Naive thymus-derived CD4-positive, alpha-beta T cell (primary cell): Measurements from ENCODE around the gene CLRN3. TPM values are rescaled to one million over a fixed set of nuclear protein-coding genes. Genes with fewer than 3 reads are reported as not detected.

Source experiments
- ATAC-seq: fragments of 150-1000 bp; cut with Tn5 transposase; 2 replicates; pipeline ENCODE4 v1.10.0; 2021; ENCODE audit warnings: mild to moderate bottlenecking, moderate library complexity
- CTCF ChIA-PET: fragments of 350-600 bp; sonication (Branson Sonifier 250); formaldehyde crosslinking; loops from one replicate; lab custom pipeline; 2021; ENCODE audit warnings: antibody characterized with exemption; lab: Charles Lee
- POLR2A ChIA-PET: fragments of 350-600 bp; sonication (Branson Sonifier 250); formaldehyde crosslinking; loops from one replicate; lab custom pipeline; 2021; ENCODE audit warnings: antibody characterized with exemption, inconsistent platforms; lab: Charles Lee
- DNase-seq, 9 donors: peaks; one replicate each; pipeline versions ENCODE4 v3.0.0 to v3.0.0-alpha.2; 2020 to 2022; ENCODE audit warnings: mixed read lengths in 1 of 9
- H3K27ac ChIP-seq: one replicate; pipeline ENCODE4 v1.7.0; 2013; ENCODE audit warnings: mild to moderate bottlenecking, low read depth, low read length, moderate library complexity
- H3K27me3 ChIP-seq, 2 donors: one replicate each; pipeline ENCODE4 v1.7.0; 2013; ENCODE audit warnings: low read length in 2 of 2, mild to moderate bottlenecking in 2 of 2, moderate library complexity in 2 of 2; ENCODE audit not compliant: control insufficient read depth in 2 of 2, insufficient read depth in 2 of 2
- H3K36me3 ChIP-seq, 3 experiments: 1 replicate in 2 of 3; 2 replicates in 1 of 3; pipeline ENCODE4 v1.7.0; 2013; ENCODE audit warnings: low read length in 3 of 3, mild to moderate bottlenecking in 3 of 3, moderate library complexity in 1 of 3; ENCODE audit not compliant: insufficient read depth in 3 of 3, control insufficient read depth in 2 of 3
- H3K4me1 ChIP-seq, 2 donors: one replicate each; pipeline ENCODE4 v1.7.0; 2013; ENCODE audit warnings: low read length in 2 of 2, mild to moderate bottlenecking in 2 of 2, moderate library complexity in 1 of 2; ENCODE audit not compliant: control insufficient read depth in 2 of 2, insufficient read depth in 2 of 2
- H3K4me3 ChIP-seq: 2 replicates; pipeline ENCODE4 v1.7.0; 2013; ENCODE audit warnings: mild to moderate bottlenecking, low read length
- H3K9me3 ChIP-seq, 3 experiments: 1 replicate in 2 of 3; 2 replicates in 1 of 3; pipeline ENCODE4 v1.7.0; 2013; ENCODE audit warnings: low read length in 3 of 3; ENCODE audit not compliant: control insufficient read depth in 2 of 3
- H3K27ac Mint-ChIP-seq, 9 donors: one replicate each; pipeline ENCODE4 v1.8.0; 2020 to 2022; ENCODE audit warnings: mixed read lengths in 9 of 9, mild to moderate bottlenecking in 8 of 9, moderate library complexity in 5 of 9, inconsistent platforms in 2 of 9
- H3K27me3 Mint-ChIP-seq, 5 donors: one replicate each; pipeline ENCODE4 v1.8.0; 2021 to 2022; ENCODE audit warnings: mixed read lengths in 5 of 5, mild to moderate bottlenecking in 1 of 5
- H3K36me3 Mint-ChIP-seq, 5 donors: one replicate each; pipeline ENCODE4 v1.8.0; 2020 to 2022; ENCODE audit warnings: mixed read lengths in 5 of 5, mild to moderate bottlenecking in 3 of 5, inconsistent platforms in 1 of 5
- H3K4me1 Mint-ChIP-seq, 7 donors: one replicate each; pipeline ENCODE4 v1.8.0; 2020 to 2022; ENCODE audit warnings: mixed read lengths in 7 of 7, mild to moderate bottlenecking in 3 of 7, inconsistent platforms in 1 of 7
- H3K4me3 Mint-ChIP-seq, 10 donors: one replicate each; pipeline ENCODE4 v1.8.0; 2020 to 2022; ENCODE audit warnings: mild to moderate bottlenecking in 10 of 10, mixed read lengths in 10 of 10, moderate library complexity in 6 of 10, inconsistent platforms in 2 of 10
- H3K9me3 Mint-ChIP-seq, 11 donors: one replicate each; pipeline ENCODE4 v1.8.0; 2020 to 2022; ENCODE audit warnings: mixed read lengths in 11 of 11, mild to moderate bottlenecking in 4 of 11, inconsistent platforms in 1 of 11, moderate library complexity in 1 of 11
- intact Hi-C, 2 donors: fragments of 100-400 bp; cut with micrococcal nuclease; formaldehyde crosslinking; loops; one replicate each; pipeline ENCODE4 v1.15.1; 2023
- polyA plus RNA-seq, 2 donors: library from polyadenylated mRNA; unstranded; fragments of 300-500 nt; fragmentation: Illumina TruSeq; gene quantifications; one replicate each; pipeline ENCODE4 v1.2.3, GENCODE V29; 2021
- total RNA-seq, 6 experiments: library from RNA in 5 of 6; stranded (reverse) in 5 of 6; gene quantifications; 1 replicate in 5 of 6; 2 replicates in 1 of 6; pipeline ENCODE4 v1.2.3 and lab custom pipeline; 2021 to 2026

CLRN3 gene, protein sequence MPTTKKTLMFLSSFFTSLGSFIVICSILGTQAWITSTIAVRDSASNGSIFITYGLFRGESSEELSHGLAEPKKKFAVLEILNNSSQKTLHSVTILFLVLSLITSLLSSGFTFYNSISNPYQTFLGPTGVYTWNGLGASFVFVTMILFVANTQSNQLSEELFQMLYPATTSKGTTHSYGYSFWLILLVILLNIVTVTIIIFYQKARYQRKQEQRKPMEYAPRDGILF
- total RNA-seq: not detected
- not detected for polyA plus RNA-seq
- not detected for total RNA-seq (lab: John Stamatoyannopoulos, UW)

- Mint-ChIP-seq H3K4me3 (no peak within 1 kb of the TSS), H3K27me3 (peaks cover 6 to 28% (median 10%) of the 10 kb centered on the region in 5 donors), H3K27ac (no peak within 1 kb of the TSS), H3K4me1 (peaks cover 0 to 9% (median 0%) of the 10 kb centered on the region in 7 donors), H3K36me3 (no peaks in the 10 kb centered on the region), H3K9me3 (peaks cover 0 to 4% (median under 1%) of the 10 kb centered on the region in 11 donors)
- ChIA-PET POLR2A (no interaction called here), CTCF (no interaction called here)
- no peaks in the 10 kb centered on the region for H3K9me3 ChIP-seq
- H3K36me3 ChIP-seq: no peaks in the 10 kb centered on the region
- intact Hi-C loops: no loop called here
- no peaks in the 10 kb centered on the region for H3K4me1 ChIP-seq
- H3K27ac ChIP-seq: no peak within 1 kb of the TSS
- ATAC-seq: no peak
- H3K27me3 ChIP-seq: no peaks in the 10 kb centered on the region
- no peak within 1 kb of the TSS for H3K4me3 ChIP-seq
- DNase-seq: no peak
These were observed at the start of gene CLRN3 for GRCh38 chr10:127892743-127893142. TSS of gene CLRN3 (minus strand) at chr10:127892941. CDS start at chr10:127892784, 157 bp downstream.

GRCh38 chr10:127940866-127941640 is 48.3 kb upstream of the CLRN3 start:
- no peaks in the 10 kb centered on the region for H3K27me3 ChIP-seq
- no peak for DNase-seq
- H3K4me3 ChIP-seq: no peak overlapping the region
- Mint-ChIP-seq H3K4me1 (peaks cover 11 to 34% (median 25%) of the 10 kb centered on the region in 7 donors), H3K4me3 (no peak overlapping the region), H3K9me3 (no peaks in the 10 kb centered on the region), H3K36me3 (no peaks in the 10 kb centered on the region), H3K27me3 (peaks cover 0 to 22% (median 6%) of the 10 kb centered on the region in 5 donors), H3K27ac (peak overlapping the region in 1 of 9 donors; percentile 17)
- no peak for ATAC-seq
- ChIA-PET CTCF (no interaction called here), POLR2A (no interaction called here)
- H3K36me3 ChIP-seq: no peaks in the 10 kb centered on the region
- no peak overlapping the region for H3K27ac ChIP-seq
- intact Hi-C loops: no loop called here
- H3K4me1 ChIP-seq: peaks cover 0 to 6% of the 10 kb centered on the region in 2 donors
- no peaks in the 10 kb centered on the region for H3K9me3 ChIP-seq

GRCh38 chr10:127939786-127940330 is 47.1 kb upstream of the CLRN3 start:
- intact Hi-C loops: no loop called here
- peaks cover 0 to 28% (median 8%) of the 10 kb centered on the region in 5 donors for H3K27me3 Mint-ChIP-seq
- POLR2A ChIA-PET: no interaction called here
- Histone ChIP-seq H3K27ac (no peak overlapping the region), H3K4me3 (no peak overlapping the region), H3K4me1 (no peaks in the 10 kb centered on the region), H3K36me3 (no peaks in the 10 kb centered on the region), H3K9me3 (no peaks in the 10 kb centered on the region), H3K27me3 (no peaks in the 10 kb centered on the region)
- CTCF ChIA-PET: no interaction called here
- no peaks in the 10 kb centered on the region for H3K36me3 Mint-ChIP-seq
- ATAC-seq: no peak
- H3K4me1 Mint-ChIP-seq: peaks cover 3 to 22% (median 16%) of the 10 kb centered on the region in 7 donors
- H3K27ac Mint-ChIP-seq: peak overlapping the region in 1 of 9 donors; percentile 50
- no peak for DNase-seq
- no peak overlapping the region for H3K4me3 Mint-ChIP-seq
- H3K9me3 Mint-ChIP-seq: no peaks in the 10 kb centered on the region

- Histone ChIP-seq H3K27ac (no peak overlapping the region), H3K27me3 (no peaks in the 10 kb centered on the region), H3K4me1 (no peaks in the 10 kb centered on the region), H3K4me3 (no peak overlapping the region), H3K36me3 (no peaks in the 10 kb centered on the region), H3K9me3 (no peaks in the 10 kb centered on the region)
- Mint-ChIP-seq H3K9me3 (peaks cover 0 to 2% (median 0%) of the 10 kb centered on the region in 11 donors), H3K27ac (no peak overlapping the region), H3K27me3 (peaks cover 0 to 24% (median 8%) of the 10 kb centered on the region in 5 donors), H3K4me3 (no peak overlapping the region), H3K36me3 (no peaks in the 10 kb centered on the region), H3K4me1 (peaks cover 0 to 9% (median 8%) of the 10 kb centered on the region in 7 donors)
- intact Hi-C loops: no loop called here
- ATAC-seq (no peak), DNase-seq (no peak)
- ChIA-PET POLR2A (no interaction called here), CTCF (no interaction called here)
These were observed 45.2 kb upstream of the CLRN3 start for GRCh38 chr10:127937915-127938463.

- no peak overlapping the region for H3K27ac Mint-ChIP-seq
- no peaks in the 10 kb centered on the region for H3K27me3 ChIP-seq
- no peak overlapping the region for H3K4me3 Mint-ChIP-seq
- peaks cover 0 to 7% (median 0%) of the 10 kb centered on the region in 7 donors for H3K4me1 Mint-ChIP-seq
- no peaks in the 10 kb centered on the region for H3K36me3 ChIP-seq
- peaks cover 0 to 24% (median 7%) of the 10 kb centered on the region in 5 donors for H3K27me3 Mint-ChIP-seq
- intact Hi-C loops: no loop called here
- ATAC-seq (no peak), DNase-seq (no peak)
- POLR2A ChIA-PET: no interaction called here
- no peaks in the 10 kb centered on the region for H3K4me1 ChIP-seq
- H3K9me3 Mint-ChIP-seq: peaks cover 0 to 3% (median 0%) of the 10 kb centered on the region in 11 donors
- H3K4me3 ChIP-seq: no peak overlapping the region
- H3K9me3 ChIP-seq: no peaks in the 10 kb centered on the region
- H3K27ac ChIP-seq: no peak overlapping the region
- no peaks in the 10 kb centered on the region for H3K36me3 Mint-ChIP-seq
- CTCF ChIA-PET: no interaction called here
These were observed 44.3 kb upstream of the CLRN3 start for GRCh38 chr10:127937069-127937468.

DNA sequence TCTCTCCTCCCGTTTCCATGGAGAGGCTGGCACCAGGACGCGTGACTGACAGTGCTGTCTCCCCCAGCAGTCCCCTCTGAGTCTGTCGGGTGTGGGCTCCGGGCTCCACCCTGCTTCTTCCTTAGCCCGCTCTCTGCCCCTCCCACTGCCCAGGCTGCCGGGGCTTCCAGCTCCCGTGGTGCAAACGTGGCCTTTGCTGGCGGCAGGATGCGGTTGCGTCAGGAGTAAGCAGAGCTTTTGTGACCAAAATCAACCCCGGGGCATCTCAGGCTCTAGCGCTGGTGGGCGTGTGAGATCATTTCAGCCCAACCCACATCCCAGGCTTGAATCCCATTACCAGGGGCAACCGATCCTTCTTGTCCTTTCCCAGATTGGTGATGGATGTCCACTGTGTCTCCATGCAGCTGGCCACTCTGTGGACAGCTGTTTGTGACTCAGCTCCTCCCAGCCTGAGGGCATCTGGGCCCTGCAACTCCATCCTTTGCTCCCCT is 42.4 kb upstream of the CLRN3 start:
- H3K4me3 ChIP-seq: no peak overlapping the region
- H3K9me3 Mint-ChIP-seq: peaks cover 0 to 3% (median 0%) of the 10 kb centered on the region in 11 donors
- ATAC-seq (no peak), DNase-seq (no peak)
- no peaks in the 10 kb centered on the region for H3K9me3 ChIP-seq
- H3K4me1 ChIP-seq: no peaks in the 10 kb centered on the region
- peak overlapping the region in 1 of 9 donors; percentile 11 for H3K27ac Mint-ChIP-seq
- H3K27me3 Mint-ChIP-seq: peaks cover 0 to 24% (median 7%) of the 10 kb centered on the region in 5 donors
- ChIA-PET CTCF (no interaction called here), POLR2A (no interaction called here)
- intact Hi-C loops: no loop called here
- no peaks in the 10 kb centered on the region for H3K27me3 ChIP-seq
- H3K27ac ChIP-seq: no peak overlapping the region
- H3K36me3 Mint-ChIP-seq: no peaks in the 10 kb centered on the region
- peaks cover 0 to 7% (median 0%) of the 10 kb centered on the region in 7 donors for H3K4me1 Mint-ChIP-seq
- no peak overlapping the region for H3K4me3 Mint-ChIP-seq
- H3K36me3 ChIP-seq: no peaks in the 10 kb centered on the region
